GM12878 (cell line): ENCODE results near the gene SPSB2. TPM values are rescaled to one million over a fixed set of nuclear protein-coding genes. Genes with fewer than 3 reads are reported as not detected.

ENCODE experiments used
- ATAC-seq: fragments of 200-7000 bp; cut with Tn5 transposase; 3 replicates; pipeline ENCODE4 v1.9.1; 2020; ENCODE audit warnings: mild to moderate bottlenecking, moderate library complexity
- BruUV-seq: library from RNA; stranded (reverse); fragments of 400-500 nt; replicated peaks from 2 replicates; lab custom pipeline; 2021; lab: Mats Ljungman, UMichigan
- CTCF ChIA-PET: fragments of 300-600 bp; sonication (Branson Sonifier 250); formaldehyde crosslinking; extraction: SDS; loops from one replicate; lab custom pipeline; 2021; ENCODE audit warnings: inconsistent platforms; lab: Yijun Ruan, JAX
- POLR2A ChIA-PET: fragments of 350-600 bp; formaldehyde crosslinking; extraction: SDS; loops from one replicate; lab custom pipeline; 2021; ENCODE audit warnings: inconsistent platforms; lab: Charles Lee
- RAD21 ChIA-PET: fragments of 300-600 bp; sonication (Branson Sonifier 250); formaldehyde crosslinking; loops from one replicate; lab custom pipeline; 2023; ENCODE audit warnings: antibody characterized with exemption; ENCODE audit not compliant: unreplicated experiment; lab: Charles Lee
- SMC1A ChIA-PET: fragments of 300-600 bp; sonication (Branson Sonifier 250); formaldehyde crosslinking; loops from one replicate; lab custom pipeline; 2023; ENCODE audit not compliant: unreplicated experiment, uncharacterized antibody; lab: Charles Lee
- DNase-seq: peaks from one replicate; pipeline ENCODE4 v3.0.0-alpha.2; 2011; ENCODE audit warnings: low read depth, low spot score
- FAIRE-seq: peaks from 3 replicates; lab custom pipeline; 2011; peaks lifted over from hg19 to GRCh38; lab: Jason Lieb, UNC
- H2AFZ ChIP-seq: 2 replicates; pipeline ENCODE4 v1.6.0; 2011; ENCODE audit warnings: low read depth, low read length, control low read depth; ENCODE audit not compliant: control insufficient read depth
- H3K27ac ChIP-seq: 2 replicates; pipeline ENCODE4 v1.5.1; 2011; ENCODE audit warnings: control low read depth; ENCODE audit not compliant: control insufficient read depth, insufficient read depth
- H3K27me3 ChIP-seq, 2 experiments: replicated peaks in 1 of 2; 2 replicates each; pipeline versions ENCODE4 v1.6.0 to v1.6.1; 2011; ENCODE audit warnings: low read length in 1 of 2; ENCODE audit not compliant: control insufficient read depth in 2 of 2, insufficient read depth in 2 of 2
- H3K36me3 ChIP-seq, 2 experiments: 2 replicates each; pipeline ENCODE4 v1.5.1; 2011; ENCODE audit warnings: low read length in 1 of 2; ENCODE audit not compliant: control insufficient read depth in 2 of 2, insufficient read depth in 2 of 2
- H3K4me1 ChIP-seq: 2 replicates; pipeline ENCODE4 v1.6.1; 2011; ENCODE audit warnings: mild to moderate bottlenecking, low read length, moderate library complexity, mixed read lengths; ENCODE audit not compliant: control insufficient read depth, insufficient read depth
- H3K4me2 ChIP-seq: 2 replicates; pipeline ENCODE4 v1.6.0; 2011; ENCODE audit warnings: control low read depth; ENCODE audit not compliant: control insufficient read depth, insufficient read depth
- H3K4me3 ChIP-seq: fragments of 200-600 bp; sonication (generic); 2 replicates; pipeline ENCODE4 v1.5.1; 2016
- H3K79me2 ChIP-seq: 2 replicates; pipeline ENCODE4 v1.6.0; 2011; ENCODE audit warnings: low read length; ENCODE audit not compliant: control insufficient read depth, insufficient read depth
- H3K9ac ChIP-seq: 2 replicates; pipeline ENCODE4 v1.8.0; 2011; ENCODE audit warnings: low read length, control low read depth, mixed read lengths; ENCODE audit not compliant: control insufficient read depth, insufficient read depth
- H3K9me3 ChIP-seq: replicated peaks from 3 replicates; pipeline ENCODE4 v1.5.1; 2011; ENCODE audit warnings: mild to moderate bottlenecking, low read length; ENCODE audit not compliant: control insufficient read depth, insufficient read depth
- H4K20me1 ChIP-seq: 2 replicates; pipeline ENCODE4 v1.6.0; 2011; ENCODE audit not compliant: control insufficient read depth, insufficient read depth
- BCL11A ChIP-seq: IDR thresholded peaks from 2 replicates; pipeline ENCODE4 v1.6.1; 2011; ENCODE audit warnings: low read depth, low read length
- EED ChIP-seq: sonication (generic); IDR thresholded peaks from 2 replicates; pipeline ENCODE4 v1.6.1; 2016; ENCODE audit warnings: antibody characterized with exemption, low read depth
- GATAD2B ChIP-seq: fragments of 450-650 bp; conservative IDR thresholded peaks from 2 replicates; pipeline ENCODE4 v1.6.1; 2017; ENCODE audit warnings: low read depth, mild to moderate bottlenecking, moderate library complexity
- HDGF ChIP-seq: fragments of 450-650 bp; IDR thresholded peaks from 2 replicates; pipeline ENCODE4 v1.6.1; 2016; ENCODE audit warnings: antibody characterized with exemption
- PAX5 ChIP-seq: IDR thresholded peaks from 2 replicates; pipeline ENCODE4 v1.6.1; 2011; ENCODE audit warnings: low read depth, low read length, borderline replicate concordance
- POLR2A ChIP-seq: IDR thresholded peaks from 2 replicates; pipeline ENCODE4 v1.6.1; 2011; ENCODE audit warnings: low read depth, mild to moderate bottlenecking, low read length
- RAD51 ChIP-seq: fragments of 450-650 bp; IDR thresholded peaks from 2 replicates; pipeline ENCODE4 v1.6.1; 2016; ENCODE audit warnings: moderate library complexity, mild to moderate bottlenecking, inconsistent platforms
- RFX5 ChIP-seq: IDR thresholded peaks from 2 replicates; pipeline ENCODE4 v1.6.1; 2011; ENCODE audit warnings: low read depth, low read length, improper control_type of control experiment
- SREBF2 ChIP-seq: IDR thresholded peaks from 2 replicates; pipeline ENCODE4 v1.6.1; 2012; ENCODE audit warnings: mild to moderate bottlenecking, low read length
- SUZ12 ChIP-seq: fragments of 200-600 bp; sonication (generic); IDR thresholded peaks from one replicate; pipeline ENCODE4 v1.6.1; 2018; ENCODE audit warnings: antibody characterized with exemption, mild to moderate bottlenecking; ENCODE audit not compliant: unreplicated experiment
- TCF12 ChIP-seq: IDR thresholded peaks from 2 replicates; pipeline ENCODE4 v1.6.1; 2011; ENCODE audit warnings: low read depth, mild to moderate bottlenecking, low read length
- USF1 ChIP-seq: IDR thresholded peaks from 2 replicates; pipeline ENCODE4 v1.6.1; 2011; ENCODE audit warnings: borderline replicate concordance, low read depth, mild to moderate bottlenecking, moderate library complexity, mixed read lengths, low read length; ENCODE audit not compliant: insufficient read depth; ENCODE audit errors: extremely low read length
- WRNIP1 ChIP-seq: IDR thresholded peaks from 2 replicates; pipeline ENCODE4 v1.6.1; 2011; ENCODE audit warnings: low read depth, low read length, improper control_type of control experiment, borderline replicate concordance
- ZNF207 ChIP-seq: fragments of 450-650 bp; IDR thresholded peaks from 2 replicates; pipeline ENCODE4 v1.6.1; 2014; ENCODE audit warnings: antibody characterized with exemption, mild to moderate bottlenecking, borderline replicate concordance
- ZNF24 ChIP-seq: fragments of 450-650 bp; IDR thresholded peaks from 2 replicates; pipeline ENCODE4 v1.6.1; 2017; ENCODE audit warnings: antibody characterized with exemption, mild to moderate bottlenecking
- WGBS: methylation state at CpG from one replicate; pipeline ENCODE4 v1.1.6; 2016; ENCODE audit warnings: low lambda C conversion rate; ENCODE audit not compliant: insufficient replicate concordance, insufficient coverage; ENCODE audit errors: missing lambda C conversion rate; 5-methylcytosine and 5-hydroxymethylcytosine counted together
- in situ Hi-C: fragments of 300-500 bp; cut with MboI; formaldehyde crosslinking; loops from 9 replicates; pipeline ENCODE4 v1.14.3; 2018; ENCODE audit warnings: mixed read lengths
- intact Hi-C: fragments of 100-400 bp; cut with micrococcal nuclease; formaldehyde crosslinking; loops from one replicate; pipeline ENCODE4 v1.14.2; 2022; ENCODE audit not compliant: unreplicated experiment
- polyA plus RNA-seq, 11 experiments: library from polyadenylated mRNA; depleted of rRNA in 4 of 11; unstranded in 6 of 11; stranded (reverse) in 5 of 11; fragments of >200 nt; fragmentation: Nextera tagmentation in 4 of 11; fragmentation: Illumina TruSeq in 1 of 11; extraction: Ambion mirVana in 4 of 11; extraction: Trizol in 1 of 11; gene quantifications; 1 replicate in 1 of 11; 2 replicates in 10 of 11; pipeline versions ENCODE4 v1.2.1 to v1.2.3, GENCODE V29; 2011 to 2016; ENCODE audit warnings: inconsistent platforms in 2 of 11, missing spikeins in 2 of 11, low read depth in 1 of 11
- total RNA-seq, 4 experiments: library from RNA; depleted of rRNA in 3 of 4; stranded (reverse); fragments of >200 nt in 3 of 4; fragmentation: Illumina TruSeq in 1 of 4; extraction: Trizol in 1 of 4; gene quantifications; 2 replicates each; pipeline versions ENCODE4 v1.2.1 to v1.2.3, GENCODE V29; 2013 to 2021
- TF ChIP-seq, protein P1 (sequence below): fragments of 450-650 bp; conservative IDR thresholded peaks from 2 replicates; pipeline ENCODE4 v1.6.1; 2017; ENCODE audit warnings: mild to moderate bottlenecking, moderate library complexity
- TF ChIP-seq, protein P2 (sequence below): fragments of 450-650 bp; IDR thresholded peaks from 2 replicates; pipeline ENCODE4 v1.6.1; 2018; ENCODE audit warnings: mild to moderate bottlenecking, low read depth, moderate library complexity; ENCODE audit not compliant: partially characterized antibody
- TF ChIP-seq, protein P3 (sequence below): fragments of 450-650 bp; IDR thresholded peaks from 2 replicates; pipeline ENCODE4 v1.6.1; 2017; ENCODE audit warnings: low read depth, mild to moderate bottlenecking, moderate library complexity

SPSB2 gene
- total and polyA plus RNA-seq, 10 of the 15 experiments (the other 5 are each of a cell fraction or from before 2014, with no cell fraction given): 0.08 to 5.6 (median 2.7) TPM

DNA sequence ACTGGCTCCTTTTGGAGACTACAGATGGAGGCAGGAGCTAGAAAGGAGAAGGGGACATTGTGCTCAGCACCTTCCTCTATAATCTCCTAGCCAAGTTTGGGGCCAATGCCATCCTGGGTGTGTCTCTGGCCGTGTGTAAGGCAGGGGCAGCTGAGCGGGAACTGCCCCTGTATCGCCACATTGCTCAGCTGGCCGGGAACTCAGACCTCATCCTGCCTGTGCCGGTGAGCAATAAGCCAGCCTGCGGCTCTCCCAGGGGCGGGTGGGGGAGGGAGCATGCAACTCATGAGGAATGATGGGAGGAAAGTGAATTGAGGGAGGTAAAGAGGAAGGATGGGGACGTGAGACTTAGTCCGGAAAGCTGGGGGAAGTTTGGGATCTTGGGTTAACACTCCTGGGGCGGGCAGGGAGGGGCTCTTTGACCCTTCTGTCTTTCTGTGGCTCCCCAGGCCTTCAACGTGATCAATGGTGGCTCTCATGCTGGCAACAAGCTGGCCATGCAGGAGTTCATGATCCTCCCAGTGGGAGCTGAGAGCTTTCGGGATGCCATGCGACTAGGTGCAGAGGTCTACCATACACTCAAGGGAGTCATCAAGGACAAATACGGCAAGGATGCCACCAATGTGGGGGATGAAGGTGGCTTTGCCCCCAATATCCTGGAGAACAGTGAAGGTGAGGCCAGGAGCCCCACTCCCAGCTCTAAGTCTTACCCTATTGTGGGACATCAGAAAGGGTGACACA is 44.6 kb upstream of the SPSB2 start:
- peaks cover 23% of the 10 kb centered on the region for H3K79me2 ChIP-seq
- BruUV-seq: TSS peak; percentile 32
- H3K27ac ChIP-seq: no peak overlapping the region
- RAD21 ChIA-PET: no interaction called here
- intact Hi-C loops: no loop called here
- no peak overlapping the region for H3K9ac ChIP-seq
- in situ Hi-C loops: no loop called here
- peaks cover 28% of the 10 kb centered on the region for H3K4me1 ChIP-seq
- ATAC-seq (no peak), FAIRE-seq (no peak), DNase-seq (no peak)
- SMC1A ChIA-PET: interaction anchor here (1.3 kb wide), 1 partner anchor 26 kb away, joined by 3 read pairs; no protein-coding TSS in a partner anchor
- H3K27me3 ChIP-seq: no peaks in the 10 kb centered on the region
- WGBS: 86% methylated on average over 14 of the region's 14 CpGs
- H2AFZ ChIP-seq: no peak overlapping the region
- H4K20me1 ChIP-seq: no peaks in the 10 kb centered on the region
- peaks cover 2 to 10% of the 10 kb centered on the region in 2 experiments; a peak in 2 of 4 replicates for H3K36me3 ChIP-seq
- CTCF ChIA-PET: interaction anchor here (0.7 to 1.9 kb wide), 4 partner anchors 8 to 49 kb away, joined by 3 to 7 read pairs (median 4); partner anchors contain the start of gene SPSB2
- POLR2A ChIA-PET: interaction anchor here (0.6 to 1.2 kb wide), 2 partner anchors 9 to 17 kb away, joined by 4 to 6 read pairs; no protein-coding TSS in a partner anchor
- no peaks in the 10 kb centered on the region for H3K9me3 ChIP-seq
- no peak overlapping the region for H3K4me2 ChIP-seq
- H3K4me3 ChIP-seq: no peak overlapping the region
- TF ChIP-seq EED (no peak), GATAD2B (no peak), USF1 (no peak), ZNF207 (no peak), SUZ12 (no peak), RFX5 (no peak), BCL11A (no peak), WRNIP1 (no peak), PAX5 (no peak), SREBF2 (no peak), HDGF (no peak), POLR2A (no peak), TCF12 (no peak), ZNF24 (no peak), RAD51 (no peak)
- TF ChIP-seq, protein P1, sequence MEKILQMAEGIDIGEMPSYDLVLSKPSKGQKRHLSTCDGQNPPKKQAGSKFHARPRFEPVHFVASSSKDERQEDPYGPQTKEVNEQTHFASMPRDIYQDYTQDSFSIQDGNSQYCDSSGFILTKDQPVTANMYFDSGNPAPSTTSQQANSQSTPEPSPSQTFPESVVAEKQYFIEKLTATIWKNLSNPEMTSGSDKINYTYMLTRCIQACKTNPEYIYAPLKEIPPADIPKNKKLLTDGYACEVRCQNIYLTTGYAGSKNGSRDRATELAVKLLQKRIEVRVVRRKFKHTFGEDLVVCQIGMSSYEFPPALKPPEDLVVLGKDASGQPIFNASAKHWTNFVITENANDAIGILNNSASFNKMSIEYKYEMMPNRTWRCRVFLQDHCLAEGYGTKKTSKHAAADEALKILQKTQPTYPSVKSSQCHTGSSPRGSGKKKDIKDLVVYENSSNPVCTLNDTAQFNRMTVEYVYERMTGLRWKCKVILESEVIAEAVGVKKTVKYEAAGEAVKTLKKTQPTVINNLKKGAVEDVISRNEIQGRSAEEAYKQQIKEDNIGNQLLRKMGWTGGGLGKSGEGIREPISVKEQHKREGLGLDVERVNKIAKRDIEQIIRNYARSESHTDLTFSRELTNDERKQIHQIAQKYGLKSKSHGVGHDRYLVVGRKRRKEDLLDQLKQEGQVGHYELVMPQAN: no peak
- TF ChIP-seq, protein P2, sequence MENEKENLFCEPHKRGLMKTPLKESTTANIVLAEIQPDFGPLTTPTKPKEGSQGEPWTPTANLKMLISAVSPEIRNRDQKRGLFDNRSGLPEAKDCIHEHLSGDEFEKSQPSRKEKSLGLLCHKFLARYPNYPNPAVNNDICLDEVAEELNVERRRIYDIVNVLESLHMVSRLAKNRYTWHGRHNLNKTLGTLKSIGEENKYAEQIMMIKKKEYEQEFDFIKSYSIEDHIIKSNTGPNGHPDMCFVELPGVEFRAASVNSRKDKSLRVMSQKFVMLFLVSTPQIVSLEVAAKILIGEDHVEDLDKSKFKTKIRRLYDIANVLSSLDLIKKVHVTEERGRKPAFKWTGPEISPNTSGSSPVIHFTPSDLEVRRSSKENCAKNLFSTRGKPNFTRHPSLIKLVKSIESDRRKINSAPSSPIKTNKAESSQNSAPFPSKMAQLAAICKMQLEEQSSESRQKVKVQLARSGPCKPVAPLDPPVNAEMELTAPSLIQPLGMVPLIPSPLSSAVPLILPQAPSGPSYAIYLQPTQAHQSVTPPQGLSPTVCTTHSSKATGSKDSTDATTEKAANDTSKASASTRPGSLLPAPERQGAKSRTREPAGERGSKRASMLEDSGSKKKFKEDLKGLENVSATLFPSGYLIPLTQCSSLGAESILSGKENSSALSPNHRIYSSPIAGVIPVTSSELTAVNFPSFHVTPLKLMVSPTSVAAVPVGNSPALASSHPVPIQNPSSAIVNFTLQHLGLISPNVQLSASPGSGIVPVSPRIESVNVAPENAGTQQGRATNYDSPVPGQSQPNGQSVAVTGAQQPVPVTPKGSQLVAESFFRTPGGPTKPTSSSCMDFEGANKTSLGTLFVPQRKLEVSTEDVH: no peak
- TF ChIP-seq, protein P3, sequence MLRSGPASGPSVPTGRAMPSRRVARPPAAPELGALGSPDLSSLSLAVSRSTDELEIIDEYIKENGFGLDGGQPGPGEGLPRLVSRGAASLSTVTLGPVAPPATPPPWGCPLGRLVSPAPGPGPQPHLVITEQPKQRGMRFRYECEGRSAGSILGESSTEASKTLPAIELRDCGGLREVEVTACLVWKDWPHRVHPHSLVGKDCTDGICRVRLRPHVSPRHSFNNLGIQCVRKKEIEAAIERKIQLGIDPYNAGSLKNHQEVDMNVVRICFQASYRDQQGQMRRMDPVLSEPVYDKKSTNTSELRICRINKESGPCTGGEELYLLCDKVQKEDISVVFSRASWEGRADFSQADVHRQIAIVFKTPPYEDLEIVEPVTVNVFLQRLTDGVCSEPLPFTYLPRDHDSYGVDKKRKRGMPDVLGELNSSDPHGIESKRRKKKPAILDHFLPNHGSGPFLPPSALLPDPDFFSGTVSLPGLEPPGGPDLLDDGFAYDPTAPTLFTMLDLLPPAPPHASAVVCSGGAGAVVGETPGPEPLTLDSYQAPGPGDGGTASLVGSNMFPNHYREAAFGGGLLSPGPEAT: no peak
